Left ventricle myocardium inferior (tissue), 1 donor: ENCODE results near the gene LBX2. TPM values are rescaled to one million over a fixed set of nuclear protein-coding genes. Genes with fewer than 3 reads are reported as not detected.

Experiments
- DNase-seq: peaks from one replicate; pipeline ENCODE4 v3.0.0-alpha.2; 2020
- H3K27ac ChIP-seq: fragments of 200-600 bp; replicated peaks from 2 replicates; pipeline ENCODE4 v1.8.0; 2021
- H3K27me3 ChIP-seq: fragments of 200-600 bp; 2 replicates; pipeline ENCODE4 v1.8.0; 2021; ENCODE audit warnings: low read depth
- H3K36me3 ChIP-seq: fragments of 200-600 bp; 2 replicates; pipeline ENCODE4 v1.8.0; 2021
- H3K4me1 ChIP-seq: fragments of 200-600 bp; 2 replicates; pipeline ENCODE4 v1.8.0; 2021
- H3K4me3 ChIP-seq: fragments of 200-600 bp; 2 replicates; pipeline ENCODE4 v1.8.0; 2021; ENCODE audit warnings: mild to moderate bottlenecking, moderate library complexity
- H3K9me3 ChIP-seq: fragments of 200-600 bp; replicated peaks from 2 replicates; pipeline ENCODE4 v1.8.0; 2021
- intact Hi-C: fragments of 100-400 bp; cut with micrococcal nuclease; formaldehyde crosslinking; loops from one replicate; pipeline ENCODE4 v1.11.0; 2022
- total RNA-seq: library from RNA; stranded (reverse); fragmentation: NEBNext Ultra II Directional; extraction: Animal tissue kit (Norgen Biotek cat#: 25700); gene quantifications from one replicate; pipeline ENCODE4 v1.2.1, GENCODE V29; 2021
- TF ChIP-seq, protein P1 (sequence below): fragments of 200-600 bp; IDR thresholded peaks from 2 replicates; pipeline ENCODE4 v1.8.0; 2021; ENCODE audit warnings: antibody characterized with exemption, mild to moderate bottlenecking, borderline replicate concordance
- donor health status: DM: no; HTN: yes; CAD: no; lungs with severe emphysema.

Gene LBX2
- total RNA-seq, 1 donor from 2014 or later = 0.25 TPM

DNA sequence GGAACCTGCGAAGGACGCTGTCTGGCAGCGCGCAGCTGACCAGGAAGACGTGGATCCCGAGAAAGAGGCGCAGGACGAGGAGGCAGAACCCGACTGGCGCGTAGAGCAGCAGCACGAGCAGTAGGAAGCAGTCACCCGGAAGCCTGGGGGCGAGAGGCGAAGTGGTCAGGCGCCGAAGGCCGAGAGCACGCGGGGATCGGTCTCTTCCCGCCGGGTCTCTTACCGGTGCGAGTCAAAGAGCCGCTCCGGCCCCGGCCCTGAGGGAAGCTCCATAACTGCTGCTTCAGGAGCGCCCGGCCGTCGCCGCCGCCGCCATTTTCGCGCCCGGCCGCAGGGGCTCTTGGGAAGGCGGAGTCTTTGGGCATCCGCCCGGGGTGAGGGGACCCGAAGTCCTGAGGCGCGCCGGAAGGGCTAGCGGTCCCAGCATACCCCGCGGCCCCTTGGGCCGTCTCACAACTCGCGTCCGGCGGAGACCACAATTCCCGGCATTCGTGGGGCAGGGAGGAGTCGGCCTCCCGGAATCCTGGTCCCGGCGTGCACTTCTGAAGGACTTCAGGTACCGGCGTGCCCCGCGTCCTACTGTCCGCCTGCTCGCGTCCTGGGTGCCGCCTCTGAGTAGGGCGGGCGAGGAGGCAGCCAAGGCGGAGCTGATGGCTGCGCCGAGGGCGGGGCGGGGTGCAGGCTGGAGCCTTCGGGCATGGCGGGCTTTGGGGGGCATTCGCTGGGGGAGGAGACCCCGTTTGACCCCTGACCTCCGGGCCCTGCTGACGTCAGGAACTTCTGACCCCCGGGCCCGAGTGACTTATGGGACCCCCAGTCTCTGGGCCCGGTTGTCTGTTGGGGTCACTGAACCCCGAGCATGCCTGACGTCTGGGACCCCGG lies 30.2 kb upstream of the LBX2 start, which contains the start of the genes AUP1 and HTRA2:
TSS of gene AUP1 (minus strand) at position 350 of the 882 bp plus-strand sequence. CDS start at position 273, 77 bp downstream.
TSS of gene HTRA2 (plus strand) at position 577 of the 882 bp plus-strand sequence. CDS start at position 651, 74 bp downstream.
- Histone ChIP-seq H3K9me3 (no peaks in the 10 kb centered on the region), H3K4me1 (peaks cover 49% of the 10 kb centered on the region), H3K27ac (peak within 1 kb of the TSS; percentile 93), H3K27me3 (no peaks in the 10 kb centered on the region), H3K4me3 (peak within 1 kb of the TSS; percentile 97), H3K36me3 (peaks cover 62% of the 10 kb centered on the region)
- intact Hi-C loops = no loop called here
- TF ChIP-seq, protein P1, sequence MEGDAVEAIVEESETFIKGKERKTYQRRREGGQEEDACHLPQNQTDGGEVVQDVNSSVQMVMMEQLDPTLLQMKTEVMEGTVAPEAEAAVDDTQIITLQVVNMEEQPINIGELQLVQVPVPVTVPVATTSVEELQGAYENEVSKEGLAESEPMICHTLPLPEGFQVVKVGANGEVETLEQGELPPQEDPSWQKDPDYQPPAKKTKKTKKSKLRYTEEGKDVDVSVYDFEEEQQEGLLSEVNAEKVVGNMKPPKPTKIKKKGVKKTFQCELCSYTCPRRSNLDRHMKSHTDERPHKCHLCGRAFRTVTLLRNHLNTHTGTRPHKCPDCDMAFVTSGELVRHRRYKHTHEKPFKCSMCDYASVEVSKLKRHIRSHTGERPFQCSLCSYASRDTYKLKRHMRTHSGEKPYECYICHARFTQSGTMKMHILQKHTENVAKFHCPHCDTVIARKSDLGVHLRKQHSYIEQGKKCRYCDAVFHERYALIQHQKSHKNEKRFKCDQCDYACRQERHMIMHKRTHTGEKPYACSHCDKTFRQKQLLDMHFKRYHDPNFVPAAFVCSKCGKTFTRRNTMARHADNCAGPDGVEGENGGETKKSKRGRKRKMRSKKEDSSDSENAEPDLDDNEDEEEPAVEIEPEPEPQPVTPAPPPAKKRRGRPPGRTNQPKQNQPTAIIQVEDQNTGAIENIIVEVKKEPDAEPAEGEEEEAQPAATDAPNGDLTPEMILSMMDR = no peak
- peak; percentile 98 for DNase-seq

DNA sequence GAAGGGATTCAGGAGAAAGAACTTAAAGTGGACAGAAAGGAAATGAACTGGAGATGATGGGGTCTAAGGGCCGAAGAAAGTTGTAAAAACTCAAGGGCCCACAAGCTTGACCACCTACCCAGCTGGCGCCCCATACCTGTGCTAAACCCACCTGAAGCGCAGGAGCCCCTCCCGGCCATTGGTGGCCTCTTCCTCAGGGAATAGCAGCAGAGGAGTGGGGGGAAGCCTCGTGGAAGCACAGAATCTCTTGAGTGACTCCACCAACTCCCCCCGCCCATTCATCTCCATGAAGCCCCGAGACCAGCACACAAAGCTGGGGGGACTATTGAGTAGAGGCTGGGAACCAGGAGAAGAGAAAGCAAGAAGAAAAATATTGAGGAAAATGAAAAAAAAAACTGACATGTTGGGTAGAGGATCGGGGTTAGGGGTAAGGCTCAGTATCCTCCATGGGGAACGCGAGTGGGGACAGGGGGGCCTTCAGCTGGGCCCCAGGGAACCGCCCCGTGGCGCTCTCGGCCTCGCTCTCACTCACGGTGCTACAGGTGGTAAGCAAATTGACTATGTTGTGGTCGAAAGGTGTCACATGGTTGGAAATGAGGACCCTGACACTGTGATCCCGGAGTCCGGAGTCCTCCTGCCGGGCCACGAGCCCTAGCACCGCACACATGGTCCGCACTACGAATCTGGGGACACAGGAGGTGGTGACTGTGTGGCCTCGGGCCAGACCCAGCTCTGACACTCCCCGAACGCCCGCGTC lies 29.4 kb upstream of the LBX2 start:
- H3K9me3 ChIP-seq = no peaks in the 10 kb centered on the region
- peaks cover 49% of the 10 kb centered on the region for H3K4me1 ChIP-seq
- intact Hi-C loops = no loop called here
- peak overlapping the region; percentile 97 for H3K4me3 ChIP-seq
- H3K27me3 ChIP-seq = no peaks in the 10 kb centered on the region
- TF ChIP-seq, protein P1 = no peak
- peaks cover 57% of the 10 kb centered on the region for H3K36me3 ChIP-seq
- H3K27ac ChIP-seq = peak overlapping the region; percentile 93
- no peak for DNase-seq

DNA sequence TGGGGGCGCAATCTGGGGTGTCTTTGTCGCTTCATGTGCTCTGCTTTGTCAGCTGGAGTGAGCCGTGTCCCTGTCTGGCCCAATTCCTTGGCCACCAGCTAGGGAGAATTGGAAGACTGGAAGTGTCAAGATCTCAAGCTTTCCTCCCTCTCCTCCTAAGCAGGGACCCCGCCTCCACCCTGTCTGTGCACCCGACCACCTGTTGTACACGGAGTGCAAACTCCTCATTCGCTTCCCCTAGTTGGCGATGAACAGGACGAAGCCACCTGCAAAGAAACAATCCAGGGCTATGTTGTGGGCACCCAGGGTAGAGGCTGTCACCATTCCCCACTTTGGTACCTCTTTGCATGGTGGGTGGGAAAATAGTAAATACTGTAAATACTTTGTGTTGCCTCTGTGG lies 28.3 kb upstream of the LBX2 start:
- intact Hi-C loops = no loop called here
- H3K9me3 ChIP-seq = no peaks in the 10 kb centered on the region
- peaks cover under 1% of the 10 kb centered on the region for H3K27me3 ChIP-seq
- H3K4me3 ChIP-seq = no peak overlapping the region
- H3K27ac ChIP-seq = no peak overlapping the region
- TF ChIP-seq, protein P1 = no peak
- H3K4me1 ChIP-seq = peaks cover 49% of the 10 kb centered on the region
- no peak for DNase-seq
- H3K36me3 ChIP-seq = peaks cover 47% of the 10 kb centered on the region

DNA sequence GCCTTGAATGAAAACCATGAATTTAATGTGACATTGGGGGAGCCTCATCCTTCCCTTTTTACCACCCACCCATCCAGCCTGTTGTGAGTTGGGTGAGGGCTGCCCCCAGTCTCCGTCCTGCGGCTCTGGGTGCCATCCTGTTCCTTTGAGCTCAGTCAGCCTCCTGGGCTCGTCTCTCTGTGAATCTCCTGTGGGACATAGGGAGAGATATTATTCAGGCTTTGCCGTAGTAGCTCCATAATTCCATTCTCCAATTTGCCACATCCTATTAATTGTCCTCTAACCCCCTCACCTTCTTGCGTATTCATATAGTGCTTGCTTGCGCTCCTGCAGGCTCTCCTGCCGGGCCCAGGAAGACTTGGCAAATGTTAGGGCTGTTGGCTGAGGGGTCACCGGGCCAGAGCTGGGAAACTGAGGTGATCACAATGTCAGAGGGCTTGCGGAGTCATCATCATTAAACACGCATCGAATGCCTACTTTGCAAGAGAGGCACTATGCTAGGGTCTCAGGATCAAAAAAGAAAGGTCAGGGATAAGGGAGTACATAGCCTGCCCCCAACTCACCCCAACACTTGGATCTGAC lies 27.3 kb upstream of the LBX2 start:
- Histone ChIP-seq H3K4me3 (no peak overlapping the region), H3K4me1 (peaks cover 40% of the 10 kb centered on the region), H3K27ac (no peak overlapping the region), H3K36me3 (peaks cover 37% of the 10 kb centered on the region), H3K27me3 (peaks cover 11% of the 10 kb centered on the region), H3K9me3 (no peaks in the 10 kb centered on the region)
- intact Hi-C loops = no loop called here
- TF ChIP-seq, protein P1 = no peak
- no peak for DNase-seq
